Lower lobe of right lung (tissue), 2 donors: ENCODE data around the gene AUTS2. TPM values are rescaled to one million over a fixed set of nuclear protein-coding genes. Genes with fewer than 3 reads are reported as not detected.
A peak's percentile ranks its signal among the peaks of the same experiment; 100 is the strongest.
"Not testable (repeated sequence)": the region's sequence is repeated elsewhere in the genome, so short reads cannot be mapped to it uniquely, and the experiment has no call there.

Experiments used
- ATAC-seq, 2 donors: fragments of 200-7000 bp; cut with Tn5 transposase; one replicate each; pipeline ENCODE4 v1.9.1; 2020 to 2022; ENCODE audit warnings: mild to moderate bottlenecking in 2 of 2, moderate library complexity in 2 of 2
- DNase-seq: peaks from one replicate; pipeline ENCODE4 v3.0.0-alpha.2; 2020
- H3K27ac ChIP-seq: fragments of 200-600 bp; one replicate; pipeline ENCODE4 v1.8.0; 2022
- H3K27me3 ChIP-seq: fragments of 200-600 bp; one replicate; pipeline ENCODE4 v1.8.0; 2022; ENCODE audit warnings: low read depth
- H3K36me3 ChIP-seq: fragments of 200-600 bp; one replicate; pipeline ENCODE4 v1.8.0; 2022; ENCODE audit warnings: mild to moderate bottlenecking
- H3K4me1 ChIP-seq: fragments of 200-600 bp; one replicate; pipeline ENCODE4 v1.8.0; 2022
- H3K4me3 ChIP-seq: fragments of 200-600 bp; one replicate; pipeline ENCODE4 v1.8.0; 2022; ENCODE audit warnings: mild to moderate bottlenecking
- H3K9me3 ChIP-seq: fragments of 200-600 bp; one replicate; pipeline ENCODE4 v1.8.0; 2022
- CTCF ChIP-seq: fragments of 200-600 bp; IDR thresholded peaks from one replicate; pipeline ENCODE4 v1.8.0; 2022; ENCODE audit warnings: antibody characterized with exemption, mild to moderate bottlenecking
- intact Hi-C: fragments of 100-400 bp; cut with DNase I; formaldehyde crosslinking; loops from one replicate; pipeline ENCODE4 v1.11.0; 2022
- total RNA-seq: library from RNA; stranded (reverse); fragmentation: NEBNext Ultra II Directional; extraction: Animal tissue kit (Norgen Biotek cat#: 25700); gene quantifications from one replicate; pipeline ENCODE4 v1.2.1, GENCODE V29; 2021
- donor health status: DM: no; HTN: yes; CAD: no; lungs with severe emphysema.

The AUTS2 gene
- total RNA-seq, 1 donor from 2014 or later: 45.7 TPM

GRCh38 chr7:69778138-69778537 lies 179.9 kb downstream of the AUTS2 start:
- no peak for DNase-seq
- intact Hi-C loops: no loop called here

GRCh38 chr7:69780379-69780778 lies 182.1 kb downstream of the AUTS2 start:
- no peak overlapping the region for H3K27ac ChIP-seq
- no peak overlapping the region for H3K4me3 ChIP-seq
- DNase-seq (no peak), ATAC-seq (no peak)
- H3K9me3 ChIP-seq: no peaks in the 10 kb centered on the region
- intact Hi-C loops: no loop called here
- no peak for TF ChIP-seq CTCF
- no peaks in the 10 kb centered on the region for H3K36me3 ChIP-seq
- no peaks in the 10 kb centered on the region for H3K27me3 ChIP-seq
- H3K4me1 ChIP-seq: peaks cover 19% of the 10 kb centered on the region

More at GRCh38 chr7:69778138-69778537, 179.9 kb downstream of the AUTS2 start:
- Histone ChIP-seq H3K36me3 (no peaks in the 10 kb centered on the region), H3K4me3 (no peak overlapping the region), H3K27me3 (no peaks in the 10 kb centered on the region), H3K9me3 (no peaks in the 10 kb centered on the region), H3K4me1 (peaks cover 19% of the 10 kb centered on the region), H3K27ac (no peak overlapping the region)
- ATAC-seq: no peak
- TF ChIP-seq CTCF: no peak

- Histone ChIP-seq H3K9me3 (no peaks in the 10 kb centered on the region), H3K36me3 (no peaks in the 10 kb centered on the region), H3K4me3 (no peak overlapping the region), H3K27me3 (no peaks in the 10 kb centered on the region), H3K27ac (no peak overlapping the region), H3K4me1 (peaks cover 19% of the 10 kb centered on the region)
- peak; percentile 60 to 71 for ATAC-seq
- no peak for TF ChIP-seq CTCF
- intact Hi-C loops: no loop called here
- DNase-seq: no peak
Measured at GRCh38 chr7:69781412-69781846, 183.2 kb downstream of the AUTS2 start.

- H3K27ac ChIP-seq: no peak overlapping the region
- no peaks in the 10 kb centered on the region for H3K9me3 ChIP-seq
- DNase-seq (no peak), ATAC-seq (no peak)
- no peak overlapping the region for H3K4me3 ChIP-seq
- TF ChIP-seq CTCF: no peak
- H3K27me3 ChIP-seq: no peaks in the 10 kb centered on the region
- no peaks in the 10 kb centered on the region for H3K36me3 ChIP-seq
- peaks cover 19% of the 10 kb centered on the region for H3K4me1 ChIP-seq
- intact Hi-C loops: no loop called here
Measured at GRCh38 chr7:69782917-69783684, 184.8 kb downstream of the AUTS2 start.

- H3K36me3 ChIP-seq, ATAC-seq, intact Hi-C loops, H3K27ac ChIP-seq, H3K9me3 ChIP-seq, H3K27me3 ChIP-seq, DNase-seq, H3K4me3 ChIP-seq: not testable (repeated sequence)
- peaks cover 27% of the 10 kb centered on the region for H3K4me1 ChIP-seq
Measured at GRCh38 chr7:69786130-69786529, 187.9 kb downstream of the AUTS2 start.

GRCh38 chr7:69786730-69787395 lies 188.6 kb downstream of the AUTS2 start:
- ATAC-seq (no peak), DNase-seq (no peak)
- Histone ChIP-seq H3K36me3 (no peaks in the 10 kb centered on the region), H3K27ac (no peak overlapping the region), H3K4me3 (no peak overlapping the region), H3K9me3 (no peaks in the 10 kb centered on the region), H3K27me3 (no peaks in the 10 kb centered on the region), H3K4me1 (peaks cover 20% of the 10 kb centered on the region)
- intact Hi-C loops: no loop called here
- TF ChIP-seq CTCF: no peak
